IMR-90 (cell line): ENCODE results near the gene SFTA2. TPM values are rescaled to one million over a fixed set of nuclear protein-coding genes. Genes with fewer than 3 reads are reported as not detected.

Experiments
- ATAC-seq: fragments of 200-7000 bp; cut with Tn5 transposase; 2 replicates; pipeline ENCODE4 v1.9.1; 2020; ENCODE audit warnings: low read depth, mild to moderate bottlenecking, moderate library complexity
- BruUV-seq: library from RNA; stranded (reverse); fragments of 400-500 nt; replicated peaks from 2 replicates; lab custom pipeline; 2021; lab: Mats Ljungman, UMichigan
- CTCF ChIA-PET: fragments of 300-600 bp; formaldehyde crosslinking; extraction: SDS; loops from one replicate; lab custom pipeline; 2021; ENCODE audit warnings: antibody characterized with exemption; lab: Yijun Ruan, JAX
- POLR2A ChIA-PET: fragments of 300-600 bp; sonication (Branson Sonifier 250); formaldehyde crosslinking; loops from one replicate; lab custom pipeline; 2022; ENCODE audit warnings: antibody characterized with exemption; ENCODE audit not compliant: unreplicated experiment; lab: Charles Lee
- DNase-seq: peaks from one replicate; pipeline ENCODE4 v3.0.0; 2013
- H2AFZ ChIP-seq: replicated peaks from 2 replicates; pipeline ENCODE3; 2013; ENCODE audit warnings: low read length, mild to moderate bottlenecking; ENCODE audit not compliant: poor library complexity
- H2AK5ac ChIP-seq: 2 replicates; pipeline ENCODE4 v1.6.1; 2013; ENCODE audit warnings: low read depth, low read length, inconsistent platforms
- H2AK9ac ChIP-seq: replicated peaks from 2 replicates; pipeline ENCODE3; 2013; ENCODE audit warnings: mild to moderate bottlenecking, low read depth, low read length, moderate library complexity; ENCODE audit not compliant: poor library complexity
- H2BK120ac ChIP-seq: 2 replicates; pipeline ENCODE4 v1.6.1; 2013; ENCODE audit warnings: low read depth, low read length, inconsistent platforms
- H2BK15ac ChIP-seq: 3 replicates; pipeline ENCODE4 v1.6.1; 2013; ENCODE audit warnings: low read depth, low read length, inconsistent platforms
- H2BK20ac ChIP-seq: 2 replicates; pipeline ENCODE4 v1.6.1; 2013; ENCODE audit warnings: low read depth, mild to moderate bottlenecking, inconsistent platforms, low read length, moderate library complexity
- H2BK5ac ChIP-seq: 2 replicates; pipeline ENCODE4 v1.6.1; 2013; ENCODE audit warnings: mild to moderate bottlenecking, low read depth, low read length, inconsistent platforms; ENCODE audit not compliant: poor library complexity, severe bottlenecking
- H3K14ac ChIP-seq: replicated peaks from 2 replicates; pipeline ENCODE4 v1.6.1; 2013; ENCODE audit warnings: low read depth, low read length, inconsistent platforms
- H3K18ac ChIP-seq: 2 replicates; pipeline ENCODE4 v1.6.1; 2013; ENCODE audit warnings: low read depth, low read length, control low read depth
- H3K23ac ChIP-seq: 2 replicates; pipeline ENCODE4 v1.6.1; 2013; ENCODE audit warnings: low read depth, low read length, inconsistent platforms
- H3K27ac ChIP-seq: 2 replicates; pipeline ENCODE4 v1.5.1; 2013; ENCODE audit warnings: mild to moderate bottlenecking, control low read depth, low read length; ENCODE audit not compliant: insufficient read depth
- H3K27me3 ChIP-seq: 2 replicates; pipeline ENCODE4 v1.6.1; 2013; ENCODE audit warnings: low read length; ENCODE audit not compliant: control insufficient read depth, insufficient read depth
- H3K36me3 ChIP-seq: 2 replicates; pipeline ENCODE4 v1.6.1; 2013; ENCODE audit warnings: low read length, mixed read lengths; ENCODE audit not compliant: control insufficient read depth, insufficient read depth
- H3K4ac ChIP-seq: 2 replicates; pipeline ENCODE4 v1.6.1; 2013; ENCODE audit warnings: low read depth, low read length, inconsistent platforms
- H3K4me1 ChIP-seq: 2 replicates; pipeline ENCODE4 v1.6.1; 2013; ENCODE audit warnings: low read length, mixed read lengths; ENCODE audit not compliant: control insufficient read depth, insufficient read depth
- H3K4me2 ChIP-seq: 2 replicates; pipeline ENCODE4 v1.6.1; 2013; ENCODE audit warnings: low read depth, mild to moderate bottlenecking, control low read depth, low read length, moderate library complexity
- H3K4me3 ChIP-seq: 2 replicates; pipeline ENCODE4 v1.5.1; 2013; ENCODE audit warnings: low read depth, mild to moderate bottlenecking, control low read depth, low read length, moderate library complexity; ENCODE audit not compliant: insufficient read depth
- H3K56ac ChIP-seq: 2 replicates; pipeline ENCODE4 v1.6.1; 2013; ENCODE audit warnings: low read length, inconsistent platforms; ENCODE audit not compliant: insufficient read depth; ENCODE audit errors: extremely low read depth
- H3K79me1 ChIP-seq, 2 experiments: 2 replicates each; pipeline ENCODE4 v1.6.1; 2013; ENCODE audit warnings: low read length in 2 of 2, inconsistent platforms in 1 of 2, low read depth in 1 of 2
- H3K9ac ChIP-seq: 2 replicates; pipeline ENCODE4 v1.6.1; 2013; ENCODE audit warnings: low read depth, low read length, control low read depth
- H3K9me1 ChIP-seq: 2 replicates; pipeline ENCODE4 v1.6.1; 2013; ENCODE audit warnings: low read length, inconsistent platforms; ENCODE audit not compliant: insufficient read depth
- H3K9me3 ChIP-seq: 2 replicates; pipeline ENCODE4 v1.6.1; 2013; ENCODE audit warnings: low read length; ENCODE audit not compliant: control insufficient read depth, insufficient read depth
- H4K20me1 ChIP-seq: 2 replicates; pipeline ENCODE4 v1.6.1; 2013; ENCODE audit warnings: low read length, inconsistent platforms; ENCODE audit not compliant: insufficient read depth
- H4K5ac ChIP-seq: 2 replicates; pipeline ENCODE4 v1.6.1; 2013; ENCODE audit warnings: mild to moderate bottlenecking, low read depth, low read length, control low read depth
- H4K8ac ChIP-seq, 2 experiments: 2 replicates each; pipeline ENCODE4 v1.6.1; 2013; ENCODE audit warnings: low read depth in 2 of 2, low read length in 2 of 2, control low read depth in 1 of 2, inconsistent platforms in 1 of 2
- H4K91ac ChIP-seq: 2 replicates; pipeline ENCODE4 v1.6.1; 2013; ENCODE audit warnings: low read depth, low read length, inconsistent platforms; ENCODE audit not compliant: insufficient read depth
- CEBPB ChIP-seq: IDR thresholded peaks from 2 replicates; pipeline ENCODE4 v1.6.1; 2012; ENCODE audit warnings: low read depth, low read length, improper control_type of control experiment
- FOS ChIP-seq: fragments of 150-350 bp; IDR thresholded peaks from 2 replicates; pipeline ENCODE4 v1.6.1; 2016; ENCODE audit warnings: low read depth, low read length
- MAZ ChIP-seq: IDR thresholded peaks from 2 replicates; pipeline ENCODE4 v1.6.1; 2012; ENCODE audit warnings: low read depth, mild to moderate bottlenecking, low read length, improper control_type of control experiment, moderate library complexity, borderline replicate concordance
- MXI1 ChIP-seq: IDR thresholded peaks from 2 replicates; pipeline ENCODE4 v1.6.1; 2012; ENCODE audit warnings: low read depth, mild to moderate bottlenecking, low read length, moderate library complexity, borderline replicate concordance
- NFE2L2 ChIP-seq: fragments of 150-350 bp; IDR thresholded peaks from 2 replicates; pipeline ENCODE4 v1.6.1; 2016; ENCODE audit warnings: low read depth, mild to moderate bottlenecking, low read length
- RAD21 ChIP-seq: IDR thresholded peaks from 2 replicates; pipeline ENCODE4 v1.6.1; 2012; ENCODE audit warnings: low read length, improper control_type of control experiment
- RFX5 ChIP-seq: IDR thresholded peaks from 2 replicates; pipeline ENCODE4 v1.8.0; 2012; ENCODE audit warnings: low read depth, mild to moderate bottlenecking, low read length, moderate library complexity
- WGBS, 2 experiments: methylation state at CpG; one replicate each; pipeline versions ENCODE4 v1.1.5 to v1.1.7; 2013; ENCODE audit warnings: missing lambda C conversion rate in 2 of 2; ENCODE audit not compliant: insufficient read length in 1 of 2; ENCODE audit errors: extremely low coverage in 2 of 2; 5-methylcytosine and 5-hydroxymethylcytosine counted together
- dilution Hi-C: fragments of 300-500 bp; cut with HindIII; formaldehyde crosslinking; loops from one replicate; pipeline ENCODE4 v1.14.3; 2018; ENCODE audit warnings: low sequenced_read_pairs; ENCODE audit not compliant: unreplicated experiment
- in situ Hi-C: fragments of 300-500 bp; cut with MboI; formaldehyde crosslinking; loops from 3 replicates; pipeline ENCODE4 v1.14.3; 2019; ENCODE audit warnings: low sequenced_read_pairs, inconsistent platforms, mixed read lengths
- intact Hi-C: fragments of 100-400 bp; cut with micrococcal nuclease; formaldehyde crosslinking; loops from 2 replicates; pipeline ENCODE4 v1.10.0; 2022
- polyA plus RNA-seq, 3 experiments: library from polyadenylated mRNA; depleted of rRNA; stranded (reverse); fragments of >200 nt; gene quantifications; 2 replicates each; pipeline ENCODE4 v1.2.3, GENCODE V29; 2012; ENCODE audit warnings: low replicate concordance in 1 of 3
- total RNA-seq: library from RNA; depleted of rRNA; stranded (reverse); fragments of >200 nt; gene quantifications from 2 replicates; pipeline ENCODE4 v1.2.3, GENCODE V29; 2012
- TF ChIP-seq, protein P1 (sequence below): fragments of 150-350 bp; IDR thresholded peaks from 2 replicates; pipeline ENCODE4 v1.6.1; 2016; ENCODE audit warnings: low read depth, mild to moderate bottlenecking, low read length, moderate library complexity, borderline replicate concordance

SFTA2 gene
- total and polyA plus RNA-seq, 2 of the 4 experiments (the other 2 are of a cell fraction) = not detected

DNA sequence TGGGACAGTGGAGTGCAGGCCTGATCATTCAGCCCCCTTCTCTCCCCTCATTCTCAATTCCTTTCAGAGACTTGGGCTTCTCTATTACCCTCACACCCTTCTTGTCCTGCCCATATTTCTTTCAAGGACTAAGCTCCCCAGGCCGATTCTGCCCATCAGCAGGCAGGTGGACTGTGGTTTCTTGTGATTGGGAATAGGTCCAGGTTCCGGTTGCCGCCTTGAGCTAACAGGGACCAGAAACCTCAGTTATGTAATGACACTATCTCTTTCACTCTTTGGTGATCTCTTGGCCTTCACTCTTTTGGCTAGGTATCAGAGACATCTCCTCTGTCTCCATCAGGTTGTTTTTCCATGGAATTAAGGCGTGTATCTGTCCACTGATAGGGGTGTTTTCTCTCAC is 15.3 kb upstream of the SFTA2 start:
- in situ Hi-C loops = no loop called here
- Histone ChIP-seq H2BK5ac (no peak overlapping the region), H2BK15ac (no peak overlapping the region), H3K4me1 (peaks cover 1% of the 10 kb centered on the region; the same call in 1 of the 2 replicates), H3K14ac (no peak overlapping the region), H3K23ac (no peak overlapping the region), H3K56ac (no peak overlapping the region), H4K91ac (no peak overlapping the region), H3K18ac (no peak overlapping the region), H3K9me1 (peaks cover 9% of the 10 kb centered on the region), H2BK120ac (no peak overlapping the region), H3K9me3 (peaks cover 9% of the 10 kb centered on the region), H2AFZ (no peak overlapping the region), H4K5ac (no peak overlapping the region), H3K79me1 (no peaks in the 10 kb centered on the region), H3K27ac (no peak overlapping the region), H3K9ac (no peak overlapping the region), H4K20me1 (no peaks in the 10 kb centered on the region), H3K4me2 (no peak overlapping the region), H3K36me3 (no peaks in the 10 kb centered on the region), H2AK9ac (no peak overlapping the region), H3K4me3 (no peak overlapping the region), H2BK20ac (no peak overlapping the region), H3K4ac (no peak overlapping the region), H2AK5ac (no peak overlapping the region), H4K8ac (no peak overlapping the region), H3K27me3 (peaks cover 51% of the 10 kb centered on the region)
- DNase-seq = no peak
- no TSS peak for BruUV-seq
- no CpG with 5 or more reads among the region's 4 CpGs for WGBS, 2 experiments
- intact Hi-C loops = no loop called here
- ChIA-PET CTCF (no interaction called here), POLR2A (no interaction called here)
- no peak for ATAC-seq
- dilution Hi-C loops = no loop called here
- TF ChIP-seq MAZ (no peak), RFX5 (no peak), RAD21 (no peak), CEBPB (no peak), MXI1 (no peak), NFE2L2 (no peak), FOS (no peak)
- TF ChIP-seq, protein P1, sequence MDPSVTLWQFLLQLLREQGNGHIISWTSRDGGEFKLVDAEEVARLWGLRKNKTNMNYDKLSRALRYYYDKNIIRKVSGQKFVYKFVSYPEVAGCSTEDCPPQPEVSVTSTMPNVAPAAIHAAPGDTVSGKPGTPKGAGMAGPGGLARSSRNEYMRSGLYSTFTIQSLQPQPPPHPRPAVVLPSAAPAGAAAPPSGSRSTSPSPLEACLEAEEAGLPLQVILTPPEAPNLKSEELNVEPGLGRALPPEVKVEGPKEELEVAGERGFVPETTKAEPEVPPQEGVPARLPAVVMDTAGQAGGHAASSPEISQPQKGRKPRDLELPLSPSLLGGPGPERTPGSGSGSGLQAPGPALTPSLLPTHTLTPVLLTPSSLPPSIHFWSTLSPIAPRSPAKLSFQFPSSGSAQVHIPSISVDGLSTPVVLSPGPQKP = no peak
